HG03439 (cell line): Measurements from ENCODE around the gene CHCHD3.
"Not testable (repeated sequence)": the region's sequence is repeated elsewhere in the genome, so short reads cannot be mapped to it uniquely, and the experiment has no call there.

Source experiments
- ATAC-seq: cut with Tn5 transposase; IDR thresholded peaks from one replicate; pipeline ENCODE4 v1.9.1; 2021; ENCODE audit warnings: mild to moderate bottlenecking, moderate library complexity; ENCODE audit not compliant: unreplicated experiment

CHCHD3 gene

DNA sequence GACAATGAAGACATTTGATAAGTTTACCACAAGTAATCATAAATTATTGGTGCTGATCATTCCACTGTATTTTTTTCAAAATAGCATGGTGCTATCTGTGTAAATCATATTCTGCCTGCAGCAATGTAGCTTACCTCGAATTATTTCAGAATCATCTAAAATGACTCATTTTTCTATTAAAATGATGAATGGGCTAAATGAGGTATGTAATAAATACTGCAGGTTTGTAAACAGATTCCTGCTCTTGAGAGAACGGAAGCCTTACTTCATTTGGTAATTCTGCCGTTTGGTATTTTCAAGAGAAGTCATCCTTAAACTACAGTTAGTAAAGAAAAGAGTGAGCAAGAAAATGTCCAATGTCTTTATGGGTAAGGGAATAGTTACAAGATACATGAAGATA, 115.9 kb downstream of the CHCHD3 start:
- no peak for ATAC-seq

DNA sequence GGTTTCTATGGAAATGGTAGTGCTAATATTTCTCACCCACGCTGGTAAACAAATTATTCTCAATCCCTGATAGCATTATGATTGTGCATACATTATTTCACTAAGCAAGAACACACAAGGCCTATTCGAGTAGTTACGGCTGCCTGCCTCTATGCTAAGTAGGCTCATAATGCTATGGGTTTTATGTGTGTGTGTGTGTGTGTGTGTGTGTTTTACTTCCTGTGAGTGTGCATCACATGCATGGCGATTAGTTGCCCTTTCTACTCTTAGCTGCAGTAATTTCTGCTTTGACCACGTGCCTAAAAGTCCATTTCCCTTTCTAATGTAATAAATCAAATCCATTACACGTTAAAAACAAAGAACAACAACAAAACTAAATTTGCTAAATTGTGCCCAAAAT, 117.0 kb downstream of the CHCHD3 start:
- ATAC-seq = no peak

DNA sequence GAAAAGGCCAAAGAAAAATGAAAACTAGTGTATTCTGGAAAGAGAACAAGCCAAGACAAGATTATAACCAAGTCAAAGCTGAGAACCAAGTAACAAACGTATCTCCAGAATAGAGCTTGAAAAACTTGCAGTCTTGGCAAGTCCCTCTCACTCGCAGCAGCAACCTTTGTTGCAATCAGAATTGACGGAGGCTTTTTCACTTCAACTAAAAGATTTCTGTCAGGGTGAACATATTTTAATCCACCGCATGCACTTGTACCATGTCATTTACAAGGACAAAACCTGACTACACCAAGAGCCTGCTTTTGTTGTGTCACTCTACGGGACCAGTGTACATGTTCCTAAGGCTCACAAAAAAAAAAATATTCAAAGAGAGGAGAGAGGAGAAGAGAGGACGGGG, 122.0 kb downstream of the CHCHD3 start:
- no peak for ATAC-seq

DNA sequence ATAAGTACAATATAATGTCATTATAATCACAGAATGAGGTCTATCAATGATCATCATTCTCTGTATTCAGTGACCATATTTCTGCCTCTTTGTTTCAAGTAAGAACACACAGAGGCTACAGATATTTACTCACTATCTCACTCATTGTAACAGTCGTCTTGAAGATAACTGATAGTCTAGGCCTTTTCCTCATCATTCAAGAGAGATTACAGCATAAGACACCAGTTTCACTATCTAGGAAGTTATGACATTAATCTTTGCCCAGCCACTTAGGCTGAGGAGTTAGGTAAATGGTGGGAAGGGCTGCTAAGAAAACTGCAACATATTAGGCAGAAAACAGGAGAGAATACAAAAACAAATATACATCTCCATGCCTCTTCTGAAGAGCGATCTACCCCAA, 125.3 kb downstream of the CHCHD3 start:
- ATAC-seq = no peak

DNA sequence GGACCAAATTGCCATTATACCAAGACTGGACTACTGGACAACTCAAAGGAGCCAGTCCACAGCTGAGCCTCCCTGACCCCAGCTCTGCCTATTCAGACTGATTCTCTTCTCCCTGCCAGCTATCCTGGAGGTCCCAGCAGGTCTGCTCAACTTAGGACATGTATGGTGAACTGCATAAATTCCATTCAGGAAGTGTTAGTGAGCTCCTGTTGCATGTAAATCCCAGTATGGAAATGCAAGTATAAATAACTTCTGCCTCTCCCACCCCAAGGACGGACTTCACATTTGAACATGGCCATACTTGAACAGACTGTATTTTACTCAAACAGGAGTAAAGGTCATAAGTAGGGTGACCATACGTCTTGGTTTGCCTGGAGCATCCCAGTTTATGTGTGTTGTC, 128.4 kb downstream of the CHCHD3 start:
- ATAC-seq = no peak

DNA sequence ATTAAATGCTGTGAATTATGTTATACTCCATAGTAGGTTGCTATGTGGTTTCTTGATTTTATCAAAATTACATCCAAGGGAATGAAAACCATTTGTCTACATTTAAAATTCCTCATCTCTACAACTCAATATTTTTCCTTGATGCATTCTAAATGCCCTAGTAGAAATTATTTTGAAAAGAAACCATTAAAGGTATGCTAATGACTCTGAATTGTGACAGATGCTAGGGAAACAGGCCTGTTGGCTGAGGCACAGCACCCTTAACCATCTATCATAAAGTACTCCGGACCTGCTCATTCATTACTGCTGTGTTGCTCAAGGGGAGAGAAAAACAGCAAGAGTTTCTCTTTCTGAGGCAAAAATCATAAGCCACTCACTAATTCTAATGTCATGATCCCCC, 131.2 kb downstream of the CHCHD3 start:
- ATAC-seq = no peak

DNA sequence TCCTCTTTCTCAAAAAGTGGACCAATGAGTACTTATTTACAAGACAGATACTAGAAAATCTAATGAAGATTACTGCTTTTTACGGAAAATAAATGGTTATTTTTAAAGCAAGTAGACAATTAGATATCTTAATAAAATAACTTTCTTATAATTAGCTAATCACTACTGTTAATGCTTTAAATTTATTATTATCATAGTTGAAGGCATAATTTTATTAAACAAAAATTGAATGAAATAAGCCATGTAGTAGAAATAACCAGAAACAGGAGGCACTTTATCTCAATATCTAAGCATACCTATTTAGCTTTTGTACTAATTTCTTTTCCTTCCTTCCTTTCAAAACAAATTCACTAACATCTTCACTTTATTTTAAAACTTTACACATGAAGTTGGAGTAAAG, 134.9 kb downstream of the CHCHD3 start:
- ATAC-seq = no peak

DNA sequence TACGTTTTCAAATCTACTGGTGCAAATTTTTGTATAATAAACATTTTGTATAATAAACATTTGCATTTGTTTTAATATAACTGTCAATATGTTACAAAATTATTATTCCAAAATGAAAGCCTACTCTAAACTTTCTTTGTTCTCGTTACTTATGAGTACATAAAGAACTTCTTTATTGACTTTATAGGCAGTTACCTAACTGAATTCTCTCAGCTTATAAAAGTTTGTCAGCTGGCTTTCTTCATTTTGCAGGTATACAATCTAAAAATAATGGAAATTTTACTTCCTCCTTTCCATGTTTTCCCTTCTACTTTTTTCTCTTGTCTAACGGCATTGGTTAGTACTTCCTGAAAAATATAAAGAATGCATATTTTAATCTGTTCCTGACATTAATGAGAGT, 137.1 kb downstream of the CHCHD3 start:
- no peak for ATAC-seq

DNA sequence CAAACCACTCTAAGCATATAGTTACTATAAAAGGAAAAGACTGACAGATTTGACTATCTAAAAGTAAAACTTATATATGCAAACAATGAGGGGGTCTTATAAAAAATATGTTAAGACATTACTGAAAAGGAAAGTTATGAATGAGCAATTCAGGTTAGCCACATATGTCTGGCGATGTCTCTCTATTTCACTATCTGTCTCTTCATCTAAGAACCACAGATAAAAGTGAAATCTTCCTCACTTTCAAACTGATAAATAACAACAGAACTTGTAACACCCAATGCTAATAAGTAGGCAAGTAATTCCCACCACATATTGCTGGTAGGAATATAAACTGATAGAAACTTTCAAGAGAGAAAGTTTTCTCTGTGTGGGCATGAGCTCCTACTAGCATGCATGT, 138.2 kb downstream of the CHCHD3 start:
- no peak for ATAC-seq

DNA sequence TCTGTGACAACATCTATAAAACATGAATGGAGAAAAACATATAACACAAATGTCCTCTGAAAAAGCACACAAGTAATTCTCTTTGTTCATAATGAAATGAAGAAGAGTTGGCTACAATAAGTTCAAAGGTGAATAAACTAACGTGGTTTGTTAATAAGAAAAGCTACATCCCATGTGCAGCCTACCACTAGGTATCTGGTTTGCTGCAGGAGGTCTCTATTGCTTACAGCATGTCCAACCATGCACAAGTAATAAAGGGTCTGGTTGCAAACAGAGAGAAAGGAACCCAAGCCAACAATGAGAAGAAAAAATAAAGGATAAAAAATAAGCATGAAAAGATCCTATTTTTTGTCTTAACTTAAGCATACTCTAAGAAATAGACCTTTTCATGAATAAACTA, 139.2 kb downstream of the CHCHD3 start:
- ATAC-seq = no peak

DNA sequence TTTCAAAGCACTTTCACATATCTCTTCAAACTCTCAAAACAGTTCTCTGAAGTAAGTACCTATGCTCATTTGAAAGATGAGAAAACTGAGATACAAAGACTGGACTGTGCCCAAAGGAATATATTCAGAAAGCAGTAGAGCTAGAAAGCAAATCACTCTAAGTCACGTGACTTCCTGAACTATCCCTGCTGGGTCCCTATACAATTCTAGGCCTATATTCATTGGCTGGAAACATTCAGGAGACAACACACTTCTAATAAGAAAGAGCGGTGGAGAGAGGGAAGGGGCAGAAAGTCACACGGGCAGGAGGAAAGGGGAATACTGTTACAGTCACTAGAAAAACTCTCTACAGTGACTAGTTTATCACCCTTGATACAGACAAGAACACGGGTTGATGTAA, 140.0 kb downstream of the CHCHD3 start:
- ATAC-seq = no peak

DNA sequence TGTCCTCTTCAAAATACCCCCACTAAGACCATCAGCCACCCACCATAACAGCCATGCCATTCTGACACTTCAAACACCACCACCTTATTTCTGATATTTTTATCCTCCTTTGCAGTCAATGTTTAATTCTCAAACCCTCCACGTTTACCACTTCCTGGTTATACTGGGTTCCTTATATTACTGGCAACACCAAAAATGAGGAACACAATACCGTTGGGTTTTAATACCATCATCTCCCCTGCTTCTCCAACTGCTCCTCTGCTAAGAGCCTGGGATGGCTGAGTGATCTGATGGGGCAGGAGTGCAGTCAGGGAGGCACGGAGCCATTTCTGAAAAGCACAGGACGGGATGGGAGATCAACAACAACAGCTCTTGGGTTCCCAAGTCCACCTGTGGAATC, 140.5 kb downstream of the CHCHD3 start:
- ATAC-seq = no peak

DNA sequence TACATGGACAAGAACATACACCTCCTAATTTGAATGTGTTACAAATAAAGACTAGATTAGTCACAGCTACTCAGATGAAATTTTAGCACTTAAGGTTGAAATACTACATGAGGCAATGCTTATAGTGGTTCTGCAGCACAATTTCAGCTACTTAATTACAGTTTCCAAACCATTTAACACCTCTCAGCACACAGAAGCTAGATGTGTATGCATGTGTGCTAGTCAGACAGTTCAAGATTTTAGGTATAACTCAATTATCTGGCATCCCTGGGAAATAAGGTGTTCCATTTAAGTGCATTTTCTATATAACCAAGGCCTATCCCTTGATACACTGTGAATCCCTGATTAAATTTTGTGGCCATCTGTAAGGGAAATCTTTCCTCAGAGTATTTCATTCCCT, 141.8 kb downstream of the CHCHD3 start:
- no peak for ATAC-seq

DNA sequence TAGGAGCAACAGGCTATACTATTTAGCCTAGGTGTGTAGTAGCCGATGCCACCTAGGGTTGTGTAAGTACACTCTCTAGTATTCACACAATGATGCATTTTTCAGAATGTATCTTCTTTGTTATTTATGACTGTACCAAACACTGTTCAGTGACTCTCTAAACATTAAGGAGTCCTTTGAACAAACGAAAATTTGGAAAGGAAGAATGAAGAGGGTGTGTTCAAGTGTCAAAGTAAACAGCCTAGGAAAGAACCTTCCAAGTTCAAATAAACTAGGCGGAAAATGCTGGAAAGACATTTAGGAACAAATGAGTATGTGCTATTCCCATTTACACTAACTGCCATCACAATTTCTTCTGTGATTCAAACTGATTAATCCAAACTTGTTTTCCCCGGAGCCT, 142.4 kb downstream of the CHCHD3 start:
- ATAC-seq = no peak

DNA sequence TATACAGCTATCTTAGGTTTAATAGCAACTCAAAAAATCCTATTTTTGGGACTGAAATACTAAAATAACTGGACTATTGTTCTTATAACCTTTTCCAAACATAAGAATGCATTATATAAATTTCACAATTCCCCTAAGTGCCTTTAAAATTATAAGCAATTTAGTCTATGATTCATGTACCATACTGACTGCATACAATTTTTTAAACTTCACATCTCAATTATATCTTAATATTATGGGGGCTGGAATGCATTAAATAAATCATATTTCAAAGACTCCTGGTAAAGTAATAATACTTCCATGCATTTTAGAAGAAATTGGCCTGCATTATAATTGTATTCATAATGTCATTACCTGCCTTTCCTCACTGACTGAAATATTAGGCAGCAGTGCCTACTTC, 144.6 kb downstream of the CHCHD3 start:
- ATAC-seq = no peak

DNA sequence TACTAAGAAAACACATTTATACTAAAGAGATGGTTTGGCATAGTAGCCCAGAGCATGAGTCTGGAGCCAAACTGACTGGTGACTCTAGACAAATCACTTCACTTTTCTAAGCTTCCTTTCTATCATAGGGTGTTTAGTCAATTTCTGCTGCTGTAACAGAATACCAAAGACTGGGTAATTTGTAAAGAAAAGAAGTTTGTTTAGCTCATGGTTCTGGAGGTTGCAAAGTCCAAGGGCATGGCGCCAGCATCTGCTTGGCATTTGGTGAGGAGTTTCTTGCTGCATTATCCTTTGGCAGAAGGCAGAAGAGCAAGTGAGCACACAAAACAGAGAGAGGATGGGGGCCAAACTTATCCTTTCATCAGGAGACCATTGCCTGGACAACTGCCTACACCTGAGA, 146.3 kb downstream of the CHCHD3 start:
- no peak for ATAC-seq

DNA sequence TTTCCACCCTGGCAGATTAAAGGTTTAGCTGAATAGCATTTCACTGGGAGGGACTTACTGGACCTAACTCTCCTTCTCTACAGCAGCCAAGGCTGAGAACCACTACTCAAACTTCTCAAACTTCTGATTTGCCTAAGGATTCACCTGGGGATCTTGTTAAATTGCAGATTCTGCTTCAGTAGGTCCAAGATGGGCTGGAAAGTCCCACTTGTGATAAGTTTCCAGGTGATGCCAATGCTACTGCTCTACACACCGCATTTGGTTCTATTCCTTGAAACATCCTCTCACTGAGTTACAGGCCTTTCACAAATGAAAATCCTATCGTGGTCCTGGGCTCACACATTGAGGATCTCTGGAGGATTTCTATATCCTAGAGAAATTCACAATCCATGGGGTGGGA, 147.9 kb downstream of the CHCHD3 start:
- ATAC-seq = no peak

DNA sequence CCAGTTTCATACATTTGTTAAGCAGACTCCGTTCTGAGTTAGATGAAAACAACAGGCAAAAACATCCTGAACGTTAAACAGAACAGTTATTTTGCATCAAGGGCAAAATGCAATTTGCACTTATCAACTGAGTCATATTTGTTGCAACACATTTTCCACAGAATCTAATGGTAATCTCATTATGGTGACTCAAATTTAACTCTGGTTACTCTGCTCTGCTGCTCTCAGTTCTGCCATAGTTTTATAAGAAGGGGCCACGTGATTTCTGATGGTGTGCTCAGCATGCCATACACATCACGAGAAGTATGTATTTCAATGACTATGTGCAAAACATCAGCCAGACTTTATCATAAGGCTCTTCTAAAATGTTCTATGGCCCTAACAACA, 148.8 kb downstream of the CHCHD3 start:
- no peak for ATAC-seq

DNA sequence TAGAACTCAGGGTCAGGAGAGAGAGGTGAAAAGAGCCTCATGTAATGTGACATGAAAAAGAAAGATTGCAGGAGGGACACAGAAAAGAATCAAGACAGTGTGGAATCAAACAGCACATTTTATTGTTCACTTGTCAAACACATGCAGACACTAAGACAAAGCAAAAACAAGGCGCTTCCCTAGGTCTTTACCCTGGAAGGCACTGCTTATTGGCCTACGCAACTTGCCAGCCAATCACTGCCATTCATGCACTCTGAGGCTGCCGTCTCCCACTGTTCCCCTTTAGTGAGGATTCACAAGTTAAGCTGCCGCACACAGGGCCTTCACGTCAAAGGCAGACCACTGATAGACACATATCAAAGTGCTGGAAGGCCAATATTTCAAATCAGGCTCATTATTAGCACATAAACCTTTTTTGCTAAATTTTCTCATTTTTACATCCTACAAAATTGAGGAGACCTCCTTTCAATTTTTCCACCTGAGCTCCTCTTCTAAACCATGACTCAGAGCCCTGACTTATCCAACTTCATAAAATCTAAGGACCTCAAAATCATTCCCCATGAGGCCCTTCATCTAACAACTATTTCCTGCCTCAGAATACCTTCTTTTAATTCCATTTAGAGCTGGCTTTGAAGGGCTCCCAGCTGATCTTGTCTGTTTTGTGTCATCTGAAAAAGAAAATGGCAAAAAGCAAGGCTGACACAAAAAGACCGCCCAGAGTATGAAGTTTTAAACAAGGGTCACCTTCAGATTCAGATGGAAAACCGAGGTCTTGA, 149.4 kb downstream of the CHCHD3 start:
- ATAC-seq = no peak

DNA sequence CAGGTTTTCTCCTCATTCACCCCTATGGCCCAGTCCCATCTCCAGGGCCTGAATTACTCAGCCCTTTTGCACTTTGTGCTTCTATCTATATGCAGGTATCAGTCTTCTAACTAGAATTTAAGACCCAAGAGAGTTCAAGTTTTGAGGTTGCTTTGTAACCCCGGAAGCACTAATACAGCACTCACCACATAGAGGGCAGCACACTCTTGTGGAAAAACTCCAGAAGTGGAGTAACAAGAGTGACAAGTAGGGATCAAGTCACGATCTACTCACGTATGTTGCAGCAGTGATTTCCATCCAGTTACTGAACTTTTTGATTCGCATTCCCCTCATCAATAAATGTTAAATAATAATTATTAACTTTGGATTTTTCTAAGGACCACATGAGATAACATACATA, 151.0 kb downstream of the CHCHD3 start:
- no peak for ATAC-seq

DNA sequence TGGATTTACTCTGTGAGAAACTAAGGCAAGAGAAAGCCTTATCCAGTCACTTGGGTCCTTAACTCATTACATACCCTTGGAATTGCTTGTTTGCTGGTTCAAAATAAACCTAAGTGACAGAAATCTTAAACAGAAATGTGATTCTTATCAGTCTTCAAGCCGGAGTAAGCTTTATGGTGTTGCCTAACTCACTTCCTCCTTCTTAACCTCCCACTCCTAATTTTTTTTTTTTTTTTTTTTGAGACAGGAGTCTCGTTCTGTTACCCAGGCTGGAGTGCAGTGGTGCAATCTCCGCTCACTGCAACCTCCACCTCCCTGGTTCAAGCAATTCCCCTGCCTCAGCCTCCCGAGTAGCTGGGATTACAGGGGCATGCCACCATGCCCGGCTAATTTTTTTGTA, 151.9 kb downstream of the CHCHD3 start:
- not testable (repeated sequence) for ATAC-seq

DNA sequence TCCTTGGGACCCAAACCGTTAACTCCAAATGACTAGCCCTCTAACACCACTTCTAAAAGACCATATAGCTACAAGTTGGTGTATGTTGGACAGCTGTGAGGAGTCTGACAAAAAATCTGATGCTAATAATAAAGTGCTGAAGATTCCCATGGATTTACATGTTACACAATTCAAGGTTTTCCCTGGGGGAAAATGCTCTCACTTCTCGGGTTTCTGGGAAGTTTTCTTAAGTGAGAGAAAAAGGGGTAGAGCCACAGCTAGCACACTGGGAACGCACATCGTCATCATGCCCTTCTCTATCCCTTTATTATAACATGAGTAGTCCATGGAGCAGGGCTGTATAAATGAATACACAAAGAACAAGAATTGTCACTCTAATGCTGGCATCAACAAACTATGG, 162.1 kb downstream of the CHCHD3 start:
- no peak for ATAC-seq

DNA sequence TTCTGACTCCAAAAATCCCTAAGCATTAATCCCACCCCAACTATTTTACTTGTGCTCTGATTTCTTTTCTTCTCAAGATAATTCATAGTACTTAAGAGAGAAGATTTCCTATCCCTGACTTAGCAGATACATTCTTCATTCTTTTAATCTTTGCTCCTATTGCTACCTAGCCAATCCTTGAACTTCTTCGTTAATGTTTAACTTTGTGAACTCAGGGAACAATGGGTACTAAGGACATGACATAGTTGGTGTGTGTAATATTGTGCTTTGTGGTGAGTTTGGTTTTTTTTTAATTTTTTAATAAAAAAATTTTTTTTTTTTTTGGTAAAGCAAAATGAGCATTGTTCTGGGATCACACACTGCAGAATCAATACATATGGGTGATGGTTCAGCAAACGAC, 166.2 kb downstream of the CHCHD3 start:
- ATAC-seq = no peak
